Measurements from ENCODE around the gene IFT57. TPM values are rescaled to one million over a fixed set of nuclear protein-coding genes. Genes with fewer than 3 reads are reported as not detected.

Gene IFT57
- total and polyA plus RNA-seq, 9 of the 15 experiments (the other 6 are each of a cell fraction or from before 2014, with no cell fraction given), result 1.5 to 20.1 (median 9.9) TPM

DNA sequence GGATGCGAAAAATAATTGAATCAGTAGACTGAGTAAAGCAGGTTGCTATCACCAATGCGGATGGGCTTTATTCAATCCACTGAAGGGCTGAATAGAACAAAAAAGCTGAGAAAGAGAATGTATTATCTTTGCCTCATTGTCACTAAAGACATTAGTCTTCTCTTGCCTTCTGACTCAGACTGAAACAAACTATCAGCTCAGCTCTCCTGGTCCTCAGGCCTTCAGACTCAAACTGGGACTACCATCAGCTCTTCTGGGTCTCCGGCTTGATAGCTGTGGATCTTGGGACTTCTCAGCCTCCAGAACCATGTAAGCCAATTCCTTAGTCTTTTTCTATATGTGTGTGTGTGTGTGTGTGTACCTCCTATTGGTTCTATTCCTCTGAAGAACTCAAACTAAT, 12.6 kb downstream of the IFT57 start (continued):
- no peak for TF ChIP-seq ETS2 (tag; IDR thresholded peaks at IDR 0.05; ENCODE audit: borderline replicate concordance, poor library complexity, severe bottlenecking)
- TF ChIP-seq, protein P1, sequence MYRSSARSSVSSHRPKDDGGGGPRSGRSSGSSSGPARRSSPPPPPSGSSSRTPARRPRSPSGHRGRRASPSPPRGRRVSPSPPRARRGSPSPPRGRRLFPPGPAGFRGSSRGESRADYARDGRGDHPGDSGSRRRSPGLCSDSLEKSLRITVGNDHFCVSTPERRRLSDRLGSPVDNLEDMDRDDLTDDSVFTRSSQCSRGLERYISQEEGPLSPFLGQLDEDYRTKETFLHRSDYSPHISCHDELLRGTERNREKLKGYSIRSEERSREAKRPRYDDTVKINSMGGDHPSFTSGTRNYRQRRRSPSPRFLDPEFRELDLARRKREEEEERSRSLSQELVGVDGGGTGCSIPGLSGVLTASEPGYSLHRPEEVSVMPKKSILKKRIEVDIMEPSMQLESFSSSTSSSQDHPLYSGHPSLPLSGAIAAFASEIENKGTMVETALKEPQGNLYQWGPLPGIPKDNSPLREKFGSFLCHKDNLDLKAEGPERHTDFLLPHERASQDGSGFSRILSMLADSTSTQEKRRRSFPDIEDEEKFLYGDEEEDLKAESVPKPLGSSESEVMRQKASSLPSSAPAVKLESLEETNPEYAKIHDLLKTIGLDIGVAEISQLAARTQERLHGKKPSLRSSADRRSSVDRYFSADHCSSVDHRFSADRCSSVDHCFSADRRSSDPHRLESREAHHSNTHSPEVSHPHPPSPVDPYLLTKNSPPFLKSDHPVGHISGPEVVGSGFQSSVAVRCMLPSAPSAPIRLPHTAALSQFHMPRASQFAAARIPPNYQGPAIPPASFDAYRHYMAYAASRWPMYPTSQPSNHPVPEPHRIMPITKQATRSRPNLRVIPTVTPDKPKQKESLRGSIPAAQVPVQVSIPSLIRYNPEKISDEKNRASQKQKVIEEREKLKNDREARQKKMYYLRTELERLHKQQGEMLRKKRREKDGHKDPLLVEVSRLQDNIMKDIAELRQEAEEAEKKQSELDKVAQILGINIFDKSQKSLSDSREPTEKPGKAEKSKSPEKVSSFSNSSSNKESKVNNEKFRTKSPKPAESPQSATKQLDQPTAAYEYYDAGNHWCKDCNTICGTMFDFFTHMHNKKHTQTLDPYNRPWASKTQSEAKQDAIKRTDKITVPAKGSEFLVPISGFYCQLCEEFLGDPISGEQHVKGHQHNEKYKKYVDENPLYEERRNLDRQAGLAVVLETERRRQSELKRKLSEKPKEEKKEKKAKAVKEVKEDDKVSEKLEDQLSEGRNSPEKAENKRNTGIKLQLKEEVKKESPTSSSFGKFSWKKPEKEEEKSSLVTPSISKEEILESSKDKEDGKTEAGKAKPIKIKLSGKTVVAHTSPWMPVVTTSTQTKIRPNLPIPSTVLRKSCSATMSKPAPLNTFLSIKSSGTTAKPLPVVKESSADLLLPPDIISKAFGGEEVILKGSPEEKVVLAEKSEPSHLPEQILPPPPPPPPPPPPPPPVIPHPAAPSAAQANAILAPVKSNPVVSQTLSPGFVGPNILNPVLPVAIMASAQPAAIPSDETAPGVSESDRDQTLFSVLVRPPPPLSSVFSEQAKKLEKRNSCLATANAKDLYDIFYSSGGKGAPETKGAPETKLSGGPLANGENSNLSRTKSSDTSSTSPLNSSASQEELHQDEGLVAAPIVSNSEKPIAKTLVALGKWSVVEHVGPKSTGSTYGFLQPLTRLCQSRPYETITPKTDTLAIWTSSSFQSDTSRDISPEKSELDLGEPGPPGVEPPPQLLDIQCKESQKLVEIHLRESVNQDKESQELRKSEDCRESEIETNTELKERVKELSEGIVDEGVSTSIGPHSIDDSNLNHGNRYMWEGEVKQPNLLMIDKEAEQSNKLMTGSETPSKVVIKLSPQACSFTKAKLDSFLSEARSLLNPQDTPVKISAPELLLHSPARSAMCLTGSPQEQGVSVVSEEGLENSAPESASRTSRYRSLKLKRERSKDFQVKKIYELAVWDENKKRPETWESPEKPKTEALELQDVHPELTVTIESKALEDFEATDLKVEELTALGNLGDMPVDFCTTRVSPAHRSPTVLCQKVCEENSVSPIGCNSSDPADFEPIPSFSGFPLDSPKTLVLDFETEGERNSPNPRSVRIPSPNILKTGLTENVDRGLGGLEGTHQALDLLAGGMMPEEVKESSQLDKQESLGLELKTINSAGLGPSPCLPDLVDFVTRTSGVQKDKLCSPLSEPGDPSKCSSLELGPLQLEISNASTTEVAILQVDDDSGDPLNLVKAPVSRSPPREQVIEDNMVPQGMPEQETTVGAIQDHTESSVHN (IDR thresholded peaks at IDR 0.05; ENCODE audit: borderline replicate concordance in 1 of 2, low read depth in 1 of 2), result no peak
- TF ChIP-seq, protein P2, sequence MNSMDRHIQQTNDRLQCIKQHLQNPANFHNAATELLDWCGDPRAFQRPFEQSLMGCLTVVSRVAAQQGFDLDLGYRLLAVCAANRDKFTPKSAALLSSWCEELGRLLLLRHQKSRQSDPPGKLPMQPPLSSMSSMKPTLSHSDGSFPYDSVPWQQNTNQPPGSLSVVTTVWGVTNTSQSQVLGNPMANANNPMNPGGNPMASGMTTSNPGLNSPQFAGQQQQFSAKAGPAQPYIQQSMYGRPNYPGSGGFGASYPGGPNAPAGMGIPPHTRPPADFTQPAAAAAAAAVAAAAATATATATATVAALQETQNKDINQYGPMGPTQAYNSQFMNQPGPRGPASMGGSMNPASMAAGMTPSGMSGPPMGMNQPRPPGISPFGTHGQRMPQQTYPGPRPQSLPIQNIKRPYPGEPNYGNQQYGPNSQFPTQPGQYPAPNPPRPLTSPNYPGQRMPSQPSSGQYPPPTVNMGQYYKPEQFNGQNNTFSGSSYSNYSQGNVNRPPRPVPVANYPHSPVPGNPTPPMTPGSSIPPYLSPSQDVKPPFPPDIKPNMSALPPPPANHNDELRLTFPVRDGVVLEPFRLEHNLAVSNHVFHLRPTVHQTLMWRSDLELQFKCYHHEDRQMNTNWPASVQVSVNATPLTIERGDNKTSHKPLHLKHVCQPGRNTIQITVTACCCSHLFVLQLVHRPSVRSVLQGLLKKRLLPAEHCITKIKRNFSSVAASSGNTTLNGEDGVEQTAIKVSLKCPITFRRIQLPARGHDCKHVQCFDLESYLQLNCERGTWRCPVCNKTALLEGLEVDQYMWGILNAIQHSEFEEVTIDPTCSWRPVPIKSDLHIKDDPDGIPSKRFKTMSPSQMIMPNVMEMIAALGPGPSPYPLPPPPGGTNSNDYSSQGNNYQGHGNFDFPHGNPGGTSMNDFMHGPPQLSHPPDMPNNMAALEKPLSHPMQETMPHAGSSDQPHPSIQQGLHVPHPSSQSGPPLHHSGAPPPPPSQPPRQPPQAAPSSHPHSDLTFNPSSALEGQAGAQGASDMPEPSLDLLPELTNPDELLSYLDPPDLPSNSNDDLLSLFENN (IDR thresholded peaks at IDR 0.05; ENCODE audit: low read depth in 2 of 2, low read length in 2 of 2), result no peak
